ENCODE measurements around the gene ADSS1.
"Not testable (repeated sequence)": the region's sequence is repeated elsewhere in the genome, so short reads cannot be mapped to it uniquely, and the experiment has no call there.

ADSS1 gene

DNA sequence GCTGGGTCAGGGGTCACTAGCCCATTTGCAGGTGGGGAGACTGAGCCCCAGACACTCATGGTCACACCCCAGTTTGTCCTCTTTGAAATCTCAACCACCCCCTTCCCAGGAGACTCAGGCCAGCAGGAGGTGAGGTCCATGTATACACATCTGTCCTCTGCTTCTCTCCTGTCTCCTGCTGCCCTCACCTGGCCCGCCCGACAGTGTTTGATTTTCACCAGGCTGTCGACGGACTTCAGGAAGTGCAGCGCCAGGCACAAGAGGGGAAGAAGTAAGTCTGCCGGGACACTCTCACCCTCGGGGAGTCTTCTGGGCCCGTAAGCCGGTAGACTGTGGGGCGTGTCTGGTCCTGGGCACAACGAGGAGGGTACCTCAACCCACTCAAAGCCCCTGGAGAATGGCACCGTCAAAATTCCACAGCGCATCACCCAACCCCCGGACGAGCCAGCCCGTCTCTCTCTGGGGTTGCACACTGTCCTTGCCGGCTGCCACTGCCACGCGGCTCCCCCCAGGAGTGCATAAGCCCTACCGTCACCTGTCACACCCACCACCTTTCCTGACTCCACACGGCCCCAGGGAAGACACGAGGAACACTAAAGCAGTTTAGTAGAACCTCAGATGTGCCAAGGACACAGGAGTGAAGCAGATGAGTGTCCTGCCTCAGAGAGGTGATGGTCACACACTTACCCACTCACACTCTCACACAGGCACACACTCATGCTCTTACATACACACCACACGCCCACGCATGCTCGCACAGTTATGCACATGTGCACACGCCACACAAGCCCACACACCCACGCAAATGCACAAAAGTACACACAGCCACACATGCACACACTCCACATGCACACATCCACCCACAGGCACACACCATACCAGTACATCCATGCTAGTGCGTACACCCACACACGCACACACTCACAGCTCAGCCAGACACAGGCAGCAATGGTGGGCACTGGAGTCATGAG, 15.8 kb downstream of the ADSS1 start:
- no peak overlapping the region for H3K27ac Mint-ChIP-seq
- H3K4me3 Mint-ChIP-seq = no peak overlapping the region
- no peaks in the 10 kb centered on the region for H3K4me1 Mint-ChIP-seq (ENCODE audit: low read depth)
- peaks cover 2% of the 10 kb centered on the region for H3K36me3 Mint-ChIP-seq
- no peaks in the 10 kb centered on the region for H3K9me3 Mint-ChIP-seq (ENCODE audit: low read depth)
- H3K27me3 Mint-ChIP-seq = no peaks in the 10 kb centered on the region

DNA sequence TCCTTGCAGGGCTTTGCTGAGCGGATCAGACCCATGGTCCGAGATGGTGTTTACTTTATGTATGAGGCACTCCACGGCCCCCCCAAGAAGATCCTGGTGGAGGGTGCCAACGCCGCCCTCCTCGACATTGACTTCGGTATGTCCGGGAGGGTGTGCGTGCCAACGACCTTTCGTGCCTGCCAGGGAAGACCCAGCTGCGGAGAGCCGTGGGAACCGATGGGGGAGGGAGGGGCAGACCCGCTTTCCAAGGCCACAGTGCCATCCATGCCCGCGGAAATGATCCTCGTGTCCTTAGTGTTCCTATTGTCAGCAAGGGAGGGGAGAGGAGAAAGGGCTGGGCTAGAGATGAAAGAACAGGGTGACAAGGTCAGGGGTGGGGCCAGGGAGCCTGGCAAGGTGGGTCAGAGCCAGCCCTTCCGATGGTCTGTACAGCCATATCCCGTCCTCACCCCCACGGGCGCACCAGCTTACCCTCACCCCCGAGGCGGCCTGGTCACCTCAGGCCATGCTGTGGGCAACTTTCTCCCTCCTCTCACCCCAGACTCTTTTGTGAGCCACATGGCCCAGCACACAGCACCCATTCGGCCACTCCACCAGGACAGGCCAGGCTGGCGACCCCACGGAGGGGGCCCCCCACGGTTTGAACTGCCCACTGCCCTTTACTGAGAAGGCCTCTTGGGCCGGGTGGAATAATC, 17.2 kb downstream of the ADSS1 start:
- Mint-ChIP-seq H3K9me3 (ENCODE audit: low read depth) (no peaks in the 10 kb centered on the region), H3K36me3 (peaks cover 2% of the 10 kb centered on the region), H3K4me3 (no peak overlapping the region), H3K27me3 (no peaks in the 10 kb centered on the region), H3K27ac (no peak overlapping the region), H3K4me1 (ENCODE audit: low read depth) (peaks cover 3% of the 10 kb centered on the region)

DNA sequence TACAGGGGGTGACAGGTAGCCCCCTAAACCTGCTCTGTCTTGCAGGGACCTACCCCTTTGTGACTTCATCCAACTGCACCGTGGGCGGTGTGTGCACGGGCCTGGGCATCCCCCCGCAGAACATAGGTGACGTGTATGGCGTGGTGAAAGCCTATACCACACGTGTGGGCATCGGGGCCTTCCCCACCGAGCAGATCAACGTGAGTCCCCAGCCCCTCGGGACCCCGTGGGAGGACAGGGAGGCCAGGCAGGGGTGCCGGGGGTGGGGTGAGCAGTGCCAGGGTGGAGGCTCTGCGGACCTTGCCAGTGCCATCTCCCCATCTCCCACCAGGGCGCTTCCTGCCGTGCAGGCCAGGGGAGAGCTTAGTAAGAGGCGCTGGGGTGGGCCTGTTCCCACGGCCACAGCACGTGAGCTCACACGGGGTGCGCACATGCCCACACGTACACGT, 17.8 kb downstream of the ADSS1 start:
- H3K27ac Mint-ChIP-seq = no peak overlapping the region
- H3K9me3 Mint-ChIP-seq (ENCODE audit: low read depth) = no peaks in the 10 kb centered on the region
- H3K36me3 Mint-ChIP-seq = peaks cover 2% of the 10 kb centered on the region
- H3K4me1 Mint-ChIP-seq (ENCODE audit: low read depth) = peaks cover 3% of the 10 kb centered on the region
- no peaks in the 10 kb centered on the region for H3K27me3 Mint-ChIP-seq
- no peak overlapping the region for H3K4me3 Mint-ChIP-seq

DNA sequence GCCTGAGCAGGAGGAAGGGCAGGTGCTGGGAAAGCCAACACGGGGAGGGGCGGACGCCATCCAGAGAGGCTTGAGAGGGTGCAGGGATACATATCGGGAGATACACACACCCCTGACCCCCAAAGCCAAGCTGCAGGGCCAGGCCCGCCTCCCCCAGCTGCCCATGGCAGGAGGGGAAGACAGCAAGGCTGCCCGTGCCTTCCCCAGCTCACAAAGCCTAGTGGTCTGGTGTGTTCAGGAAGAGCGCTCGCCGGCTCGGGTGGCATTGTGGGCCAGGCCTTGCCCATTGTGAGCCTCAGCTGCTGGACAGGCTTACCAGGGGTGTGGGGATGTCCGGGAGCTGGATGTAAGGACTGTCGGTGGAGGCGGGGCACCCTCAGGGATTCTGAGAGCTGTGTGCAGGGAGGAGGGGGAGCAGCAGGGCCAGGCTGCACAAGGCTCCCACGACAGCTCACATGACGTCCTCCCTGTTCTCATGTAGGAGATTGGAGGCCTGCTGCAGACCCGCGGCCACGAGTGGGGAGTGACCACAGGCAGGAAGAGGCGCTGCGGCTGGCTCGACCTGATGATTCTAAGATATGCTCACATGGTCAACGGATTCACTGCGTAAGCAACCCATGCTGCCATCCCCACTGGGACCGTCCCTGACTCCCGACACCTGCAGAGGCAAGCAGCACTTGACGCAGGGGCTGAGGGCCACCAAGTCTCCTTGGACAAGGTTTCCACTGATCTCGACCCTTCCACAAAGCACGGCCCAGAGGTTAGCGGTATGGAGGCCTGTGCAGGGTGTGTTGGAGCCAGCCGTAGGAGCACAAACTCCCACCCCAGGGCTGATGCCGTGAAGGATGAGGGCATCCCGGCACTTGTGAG, 18.8 kb downstream of the ADSS1 start:
- no peak overlapping the region for H3K27ac Mint-ChIP-seq
- peaks cover 2% of the 10 kb centered on the region for H3K36me3 Mint-ChIP-seq
- H3K9me3 Mint-ChIP-seq (ENCODE audit: low read depth) = no peaks in the 10 kb centered on the region
- peaks cover 3% of the 10 kb centered on the region for H3K4me1 Mint-ChIP-seq (ENCODE audit: low read depth)
- H3K27me3 Mint-ChIP-seq = no peaks in the 10 kb centered on the region
- no peak overlapping the region for H3K4me3 Mint-ChIP-seq

DNA sequence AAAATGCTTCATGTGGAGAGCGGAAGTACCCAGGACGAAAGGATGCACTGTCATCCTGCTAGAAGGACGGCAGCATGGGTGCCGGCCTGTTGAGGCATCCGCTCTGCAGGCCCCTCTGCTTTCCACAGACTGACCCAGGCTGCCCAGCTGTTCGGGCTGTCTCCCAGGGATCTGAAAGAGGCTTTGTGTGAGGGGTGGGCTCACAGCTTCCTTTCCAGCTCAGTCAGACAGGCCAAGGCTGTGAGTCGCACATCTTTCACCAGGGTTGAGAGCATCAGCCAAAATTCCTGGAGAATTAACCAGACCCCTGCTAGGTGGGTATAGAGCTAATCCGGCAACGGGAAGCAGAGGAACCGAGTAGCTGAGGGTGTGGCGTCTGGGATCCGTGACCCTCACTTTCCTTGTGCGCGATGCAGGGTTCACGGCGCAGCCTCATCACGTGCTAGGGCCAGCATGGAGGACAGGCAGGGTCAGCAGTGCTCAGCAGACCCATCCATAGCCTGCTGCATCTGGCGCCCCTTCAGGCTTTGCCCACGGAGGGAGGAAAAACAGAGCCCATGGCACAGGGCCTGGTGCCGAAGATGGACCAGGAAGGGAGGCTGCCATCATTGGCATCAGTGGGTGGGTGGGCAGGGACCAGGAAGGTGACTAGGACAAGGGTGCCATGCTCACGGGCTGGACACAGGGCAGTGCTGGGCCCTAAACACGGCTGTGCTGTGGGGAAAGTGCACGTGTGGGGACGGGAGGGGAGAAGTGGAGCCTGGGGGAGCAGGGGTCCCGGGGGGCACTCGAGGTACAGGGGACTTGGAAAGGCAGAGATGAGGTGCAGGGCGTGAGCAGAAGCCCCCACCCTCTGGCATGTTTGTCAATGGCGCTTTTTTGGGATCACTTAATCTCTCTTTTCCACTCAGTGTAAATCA, 19.7 kb downstream of the ADSS1 start:
- H3K27ac Mint-ChIP-seq = no peak overlapping the region
- no peaks in the 10 kb centered on the region for H3K9me3 Mint-ChIP-seq (ENCODE audit: low read depth)
- H3K4me3 Mint-ChIP-seq = no peak overlapping the region
- peaks cover 2% of the 10 kb centered on the region for H3K36me3 Mint-ChIP-seq
- peaks cover 3% of the 10 kb centered on the region for H3K4me1 Mint-ChIP-seq (ENCODE audit: low read depth)
- no peaks in the 10 kb centered on the region for H3K27me3 Mint-ChIP-seq

DNA sequence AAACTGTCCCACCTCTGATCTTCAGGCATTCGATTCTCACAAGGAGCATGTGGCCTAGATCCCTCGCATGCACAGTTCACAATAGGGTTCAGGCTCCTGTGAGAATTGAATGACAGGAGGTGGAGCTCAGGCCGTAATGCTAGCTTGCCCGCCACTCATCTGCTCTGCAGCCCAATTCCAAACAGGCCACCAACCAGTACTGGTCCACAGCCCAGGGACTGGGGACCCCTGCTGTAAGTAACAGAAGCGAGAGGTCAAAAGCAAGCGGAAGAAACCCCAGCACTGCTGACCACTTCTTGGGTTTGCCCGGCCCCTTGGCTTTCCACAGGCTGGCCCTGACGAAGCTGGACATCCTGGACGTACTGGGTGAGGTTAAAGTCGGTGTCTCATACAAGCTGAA, 20.5 kb downstream of the ADSS1 start:
- Mint-ChIP-seq H3K9me3 (ENCODE audit: low read depth) (no peaks in the 10 kb centered on the region), H3K27ac (no peak overlapping the region), H3K4me3 (no peak overlapping the region), H3K36me3 (peaks cover 2% of the 10 kb centered on the region), H3K4me1 (ENCODE audit: low read depth) (peaks cover 3% of the 10 kb centered on the region), H3K27me3 (no peaks in the 10 kb centered on the region)

DNA sequence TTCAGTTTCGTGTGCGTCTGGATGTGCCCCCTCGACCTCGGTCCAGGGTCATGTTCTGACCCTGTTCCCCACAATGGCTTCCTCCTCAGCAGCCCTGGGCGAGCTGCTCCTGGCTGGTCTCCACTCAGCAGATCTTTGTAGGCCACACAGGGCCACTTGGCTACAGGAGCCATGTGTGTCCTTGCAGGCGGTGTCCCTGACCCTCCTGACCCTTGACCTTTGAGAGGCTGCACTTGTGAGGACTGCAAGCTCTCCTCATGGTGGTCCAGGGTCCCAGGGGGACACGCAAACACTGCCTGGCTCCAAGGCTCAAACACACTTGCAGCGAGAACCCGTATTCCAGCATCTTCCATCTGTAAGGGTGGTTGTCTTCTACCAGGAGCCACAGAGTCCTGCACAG, 21.4 kb downstream of the ADSS1 start:
- no peaks in the 10 kb centered on the region for H3K27me3 Mint-ChIP-seq

DNA sequence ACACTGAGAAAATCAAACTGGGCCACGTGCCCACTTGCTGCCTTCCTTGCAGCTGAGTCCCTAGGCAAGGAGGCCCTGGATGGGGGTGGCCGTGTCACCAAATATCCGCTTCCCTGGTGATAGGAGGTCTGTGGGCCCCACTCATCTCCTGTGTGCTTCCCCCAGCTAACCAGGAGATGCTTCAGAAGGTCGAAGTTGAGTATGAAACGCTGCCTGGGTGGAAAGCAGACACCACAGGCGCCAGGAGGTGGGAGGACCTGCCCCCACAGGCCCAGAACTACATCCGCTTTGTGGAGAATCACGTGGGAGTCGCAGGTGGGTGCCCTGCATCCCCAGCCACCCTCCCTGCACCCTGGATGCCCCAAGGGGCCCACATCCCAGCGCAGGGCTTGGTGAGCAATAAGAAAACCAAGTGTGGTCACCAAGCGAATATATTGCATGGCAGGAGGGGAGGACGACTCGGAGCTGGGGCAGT, 22.1 kb downstream of the ADSS1 start:
- Mint-ChIP-seq H3K4me3 (no peak overlapping the region), H3K4me1 (ENCODE audit: low read depth) (peaks cover 3% of the 10 kb centered on the region), H3K9me3 (ENCODE audit: low read depth) (no peaks in the 10 kb centered on the region), H3K27me3 (no peaks in the 10 kb centered on the region), H3K36me3 (no peaks in the 10 kb centered on the region), H3K27ac (no peak overlapping the region)

More for the DNA sequence above, 21.4 kb downstream of the ADSS1 start:
- H3K4me1 Mint-ChIP-seq (ENCODE audit: low read depth) = peaks cover 3% of the 10 kb centered on the region
- no peak overlapping the region for H3K27ac Mint-ChIP-seq
- no peak overlapping the region for H3K4me3 Mint-ChIP-seq
- no peaks in the 10 kb centered on the region for H3K36me3 Mint-ChIP-seq
- H3K9me3 Mint-ChIP-seq (ENCODE audit: low read depth) = no peaks in the 10 kb centered on the region

DNA sequence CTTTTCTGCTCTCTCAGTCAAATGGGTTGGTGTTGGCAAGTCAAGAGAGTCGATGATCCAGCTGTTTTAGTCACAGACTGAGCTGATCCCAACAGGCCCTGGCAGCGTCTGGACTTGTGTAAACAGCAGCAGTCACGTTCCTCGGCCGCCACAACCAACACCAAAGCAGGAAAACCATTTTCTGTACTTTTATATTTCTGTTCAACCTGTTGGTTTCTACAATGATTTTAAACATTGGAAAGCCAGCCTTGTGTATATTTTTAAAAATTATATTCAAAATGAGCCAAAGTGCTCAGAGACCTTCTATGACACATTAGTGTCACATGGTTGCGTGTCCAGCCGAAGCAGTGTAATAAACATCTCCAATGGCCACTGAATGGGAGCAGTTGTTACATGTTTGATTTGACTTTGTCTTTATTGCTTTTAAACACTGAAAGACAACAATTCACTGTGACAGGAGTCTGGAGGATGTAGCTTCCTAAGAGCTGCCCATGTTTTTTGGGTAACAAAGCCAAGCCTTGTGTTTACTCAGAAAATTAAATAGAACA, 23.0 kb downstream of the ADSS1 start:
- Mint-ChIP-seq H3K9me3 (ENCODE audit: low read depth) (no peaks in the 10 kb centered on the region), H3K4me3 (no peak overlapping the region), H3K27ac (no peak overlapping the region), H3K36me3 (no peaks in the 10 kb centered on the region), H3K4me1 (ENCODE audit: low read depth) (peaks cover 3% of the 10 kb centered on the region), H3K27me3 (no peaks in the 10 kb centered on the region)

DNA sequence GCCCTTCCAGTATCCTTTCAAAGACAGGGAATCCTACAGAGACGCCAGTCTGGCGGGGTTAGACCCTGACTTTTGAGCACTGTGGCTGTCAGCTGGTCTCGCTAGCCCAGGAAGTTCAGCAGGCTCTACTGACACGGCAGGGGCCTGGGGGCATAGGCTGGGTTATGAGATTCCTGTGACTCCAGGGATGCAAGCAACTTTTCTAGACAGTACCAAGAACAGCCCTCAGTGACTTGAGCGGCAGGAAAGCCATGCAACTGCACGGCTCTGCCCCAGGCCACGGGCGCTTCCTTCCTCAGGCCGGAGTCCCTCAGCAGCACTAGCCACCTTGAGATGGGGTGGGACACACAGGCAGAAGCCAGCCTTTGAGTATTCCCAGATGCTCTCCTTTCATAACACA, 23.8 kb downstream of the ADSS1 start:
- H3K27ac Mint-ChIP-seq = no peak overlapping the region
- H3K4me3 Mint-ChIP-seq = no peak overlapping the region
- no peaks in the 10 kb centered on the region for H3K27me3 Mint-ChIP-seq
- H3K4me1 Mint-ChIP-seq (ENCODE audit: low read depth) = peaks cover 6% of the 10 kb centered on the region
- no peaks in the 10 kb centered on the region for H3K9me3 Mint-ChIP-seq (ENCODE audit: low read depth)
- H3K36me3 Mint-ChIP-seq = no peaks in the 10 kb centered on the region

DNA sequence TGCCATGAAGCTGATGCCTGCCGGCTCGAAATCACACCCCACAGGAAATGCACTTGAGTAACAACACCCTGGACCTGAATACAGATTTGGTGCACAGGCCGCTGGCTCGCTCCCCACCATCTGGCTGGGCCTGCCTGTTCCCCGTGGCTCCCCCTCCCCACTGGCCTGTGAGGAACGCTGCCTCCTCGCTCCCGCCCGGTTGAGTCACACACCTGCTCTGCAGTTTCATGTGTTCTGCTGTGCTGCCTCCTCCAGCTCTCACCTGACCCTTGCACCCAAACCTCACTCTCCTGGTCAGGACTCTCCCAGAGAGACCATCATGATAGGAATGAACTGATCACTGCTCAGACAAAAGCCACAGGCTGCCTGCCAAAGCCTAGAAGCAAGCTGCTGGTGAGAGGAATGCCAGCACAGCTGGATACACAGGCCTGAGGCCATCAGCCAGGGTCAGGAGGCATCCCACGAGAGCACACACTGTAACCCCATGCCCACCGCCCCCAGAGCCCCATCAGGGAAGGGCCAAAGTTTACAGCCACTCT, 25.2 kb downstream of the ADSS1 start:
- Mint-ChIP-seq H3K4me3 (no peak overlapping the region), H3K9me3 (ENCODE audit: low read depth) (no peaks in the 10 kb centered on the region), H3K4me1 (ENCODE audit: low read depth) (peaks cover 13% of the 10 kb centered on the region), H3K27me3 (no peaks in the 10 kb centered on the region), H3K27ac (no peak overlapping the region), H3K36me3 (no peaks in the 10 kb centered on the region)

DNA sequence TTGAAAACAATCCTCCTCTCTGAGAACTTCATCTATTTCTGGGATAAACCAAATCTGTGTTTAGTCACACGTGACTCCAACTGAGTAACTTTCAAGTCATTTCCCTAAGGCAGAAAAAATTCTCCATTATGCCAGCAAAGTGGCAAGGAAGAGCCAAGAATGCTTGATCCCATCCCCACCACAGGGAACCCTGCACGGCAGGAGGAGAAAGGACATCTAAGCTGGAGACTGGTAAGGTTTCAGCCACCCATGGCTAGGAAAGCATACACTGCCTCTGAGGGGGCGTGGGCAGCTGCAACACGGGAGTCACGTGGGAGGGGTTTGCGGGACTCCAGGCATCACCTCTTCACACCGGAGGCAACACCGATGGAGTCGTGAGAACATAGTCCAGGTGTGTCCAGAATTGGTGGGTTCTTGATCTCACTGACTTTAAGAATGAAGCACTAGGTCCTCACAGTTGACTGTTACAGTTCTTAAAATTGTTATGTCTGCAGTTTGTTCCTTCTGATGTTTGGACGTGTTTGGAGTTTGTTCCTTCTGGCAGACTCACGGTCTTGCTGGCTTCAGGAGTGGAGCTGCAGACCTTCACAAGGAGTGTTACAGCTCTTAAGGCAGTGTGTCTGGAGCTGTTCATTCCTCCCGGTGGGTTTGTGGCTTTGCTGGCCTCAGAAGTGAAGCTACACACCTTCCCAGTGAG, 26.2 kb downstream of the ADSS1 start:
- Mint-ChIP-seq H3K4me1 (ENCODE audit: low read depth) (peaks cover 21% of the 10 kb centered on the region), H3K27me3 (no peaks in the 10 kb centered on the region), H3K27ac (peak overlapping the region; percentile 28), H3K9me3 (ENCODE audit: low read depth) (no peaks in the 10 kb centered on the region), H3K4me3 (no peak overlapping the region), H3K36me3 (no peaks in the 10 kb centered on the region)

DNA sequence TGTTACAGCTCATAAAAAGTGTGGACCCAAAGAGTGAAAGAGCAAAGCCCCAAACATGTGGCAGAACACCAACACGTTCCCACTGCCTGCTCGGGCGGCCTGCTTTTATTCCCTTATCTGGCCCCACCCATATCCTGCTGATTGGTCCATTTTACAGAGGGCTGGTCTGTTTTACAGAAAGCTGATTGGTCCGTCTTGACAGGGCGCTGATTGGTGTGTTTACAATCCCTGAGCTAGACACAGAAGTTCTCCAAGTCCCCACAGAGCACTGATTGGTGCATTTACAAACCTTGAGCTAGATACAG, 26.7 kb downstream of the ADSS1 start:
- Mint-ChIP-seq H3K27ac (peak overlapping the region; percentile 46), H3K4me3 (peak overlapping the region; percentile 56), H3K4me1 (ENCODE audit: low read depth) (peaks cover 25% of the 10 kb centered on the region)
- H3K36me3 Mint-ChIP-seq; H3K27me3 Mint-ChIP-seq; H3K9me3 Mint-ChIP-seq (ENCODE audit: low read depth): not testable (repeated sequence)
